Measurements from ENCODE around the gene PKD1.

Gene PKD1

DNA sequence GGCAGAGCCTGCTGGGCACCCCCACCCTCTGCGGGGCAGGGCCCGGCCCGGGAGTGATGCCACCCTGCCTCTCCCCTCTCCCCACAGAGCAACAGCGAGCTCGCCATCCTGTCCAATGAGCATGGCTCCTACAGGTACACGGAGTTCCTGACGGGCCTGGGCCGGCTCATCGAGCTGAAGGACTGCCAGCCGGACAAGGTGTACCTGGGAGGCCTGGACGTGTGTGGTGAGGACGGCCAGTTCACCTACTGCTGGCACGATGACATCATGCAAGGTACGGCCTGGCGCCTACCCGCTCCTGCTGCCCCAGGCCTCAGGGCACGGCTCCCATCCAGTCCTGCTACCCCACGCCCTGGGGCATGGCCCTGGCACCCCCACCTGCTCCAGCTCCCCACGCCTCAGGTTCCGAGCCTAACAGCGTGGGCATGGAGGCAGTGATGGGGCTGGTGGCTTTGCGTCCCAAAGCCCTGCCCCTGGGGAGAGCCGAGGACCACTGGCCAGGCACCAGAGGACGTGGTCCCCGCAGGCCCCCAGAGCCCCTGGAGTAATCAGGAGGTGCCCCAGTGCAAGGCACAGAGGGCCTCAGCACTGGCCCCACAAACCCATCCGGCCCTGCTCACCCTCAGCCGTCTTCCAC is 49.5 kb downstream of the PKD1 start:
- DNase-seq = no peak

DNA sequence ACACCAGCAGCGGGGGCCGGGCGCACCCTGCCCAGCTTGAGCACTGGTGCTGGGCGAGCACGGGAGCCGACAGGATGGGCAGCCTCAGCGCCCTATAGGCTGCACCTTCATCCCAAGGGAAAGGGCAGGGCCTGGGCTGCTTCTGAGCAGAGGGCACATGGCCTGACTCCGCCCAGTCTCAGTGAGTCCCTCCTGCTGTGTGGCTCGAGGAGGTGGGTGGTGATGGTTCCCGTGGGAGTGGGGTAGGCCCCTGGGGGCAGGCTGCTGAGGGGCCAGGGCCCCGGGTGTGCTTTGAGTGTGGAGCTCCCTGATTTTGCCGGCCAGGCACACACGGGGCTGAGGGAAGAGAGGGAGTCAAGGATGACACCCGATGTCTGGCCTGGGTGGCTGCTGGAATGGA is 50.0 kb downstream of the PKD1 start:
- DNase-seq = no peak

DNA sequence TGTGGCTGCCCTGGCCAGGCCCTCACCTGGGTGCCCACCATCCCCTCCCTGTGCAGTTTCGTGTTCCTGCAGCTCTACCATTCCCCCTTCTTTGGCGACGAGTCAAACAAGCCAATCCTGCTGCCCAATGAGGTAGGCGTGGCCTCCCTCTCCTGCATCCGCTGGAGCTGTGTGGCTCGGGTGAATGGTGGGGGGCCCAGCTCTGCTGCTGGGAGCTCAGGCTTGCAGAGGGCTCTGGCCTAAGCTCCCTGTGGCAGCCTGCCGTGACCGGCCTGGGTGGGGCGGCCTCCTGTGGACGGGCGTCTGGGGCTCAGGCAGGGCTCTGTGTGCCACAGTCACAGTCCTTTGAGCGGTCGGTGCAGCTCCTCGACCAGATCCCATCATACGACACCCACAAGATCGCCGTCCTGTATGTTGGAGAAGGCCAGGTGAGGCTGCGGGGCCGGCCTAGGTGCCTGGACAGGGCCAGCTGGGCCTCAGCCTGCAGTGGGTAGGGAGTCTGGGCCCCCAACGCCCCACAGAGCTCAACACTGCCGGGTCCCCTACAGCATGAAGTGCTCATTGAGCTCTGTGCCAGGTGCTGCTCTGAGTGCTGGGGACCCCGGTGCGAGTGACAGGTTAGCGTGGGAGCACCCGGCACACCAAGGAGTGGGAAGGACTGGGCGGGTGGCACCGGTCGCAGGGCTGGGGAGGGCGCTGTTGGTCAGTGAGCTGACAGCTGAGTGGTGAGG is 50.6 kb downstream of the PKD1 start:
- DNase-seq = no peak

DNA sequence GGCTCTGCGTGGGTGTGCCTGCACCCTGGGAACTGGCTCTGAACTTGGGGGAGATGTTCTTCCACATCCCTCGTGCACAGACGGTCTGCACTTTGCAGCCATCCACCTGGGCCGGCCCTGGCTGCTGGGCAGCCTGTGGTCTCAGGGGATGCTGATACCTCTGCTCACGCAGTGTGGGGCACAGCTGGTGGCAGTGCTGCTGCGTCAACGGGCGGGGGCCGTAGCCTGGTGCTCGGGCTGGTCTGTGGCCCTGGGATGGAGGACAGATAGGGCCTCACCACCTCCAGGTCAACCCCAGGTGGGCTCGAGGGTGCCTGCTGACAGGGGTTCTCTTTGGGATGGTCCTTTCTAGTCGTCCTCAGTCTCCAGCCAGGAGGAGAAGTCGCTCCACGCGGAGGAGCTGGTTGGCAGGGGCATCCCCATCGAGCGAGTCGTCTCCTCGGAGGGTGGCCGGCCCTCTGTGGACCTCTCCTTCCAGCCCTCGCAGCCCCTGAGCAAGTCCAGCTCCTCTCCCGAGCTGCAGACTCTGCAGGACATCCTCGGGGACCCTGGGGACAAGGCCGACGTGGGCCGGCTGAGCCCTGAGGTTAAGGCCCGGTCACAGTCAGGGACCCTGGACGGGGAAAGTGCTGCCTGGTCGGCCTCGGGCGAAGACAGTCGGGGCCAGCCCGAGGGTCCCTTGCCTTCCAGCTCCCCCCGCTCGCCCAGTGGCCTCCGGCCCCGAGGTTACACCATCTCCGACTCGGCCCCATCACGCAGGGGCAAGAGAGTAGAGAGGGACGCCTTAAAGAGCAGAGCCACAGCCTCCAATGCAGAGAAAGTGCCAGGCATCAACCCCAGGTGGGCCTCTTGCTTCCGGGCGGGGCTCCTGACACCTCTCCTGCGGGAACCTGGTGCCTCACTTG is 51.6 kb downstream of the PKD1 start:
- DNase-seq = no peak

GRCh38 chr16:2083409-2083808 is 52.3 kb downstream of the PKD1 start:
- DNase-seq = no peak

DNA sequence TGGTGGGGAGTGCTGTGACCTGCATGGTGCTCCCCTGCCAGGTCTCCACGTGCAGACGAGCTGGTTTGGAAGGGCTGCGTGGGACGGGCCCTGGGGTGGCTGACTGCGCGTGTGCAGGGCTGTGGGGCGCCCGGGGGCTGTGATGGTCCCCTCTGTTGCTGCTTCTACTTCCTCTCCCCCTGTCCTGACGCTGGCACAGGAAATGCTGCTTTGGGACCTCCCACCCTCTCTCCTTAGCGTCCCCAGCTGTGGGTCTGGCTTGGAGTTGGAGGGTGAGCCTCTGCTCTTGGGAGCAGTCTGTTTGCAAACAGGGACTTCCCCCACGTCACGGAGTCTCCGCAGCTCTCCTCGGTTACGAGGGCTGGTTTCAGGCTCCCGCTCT is 52.7 kb downstream of the PKD1 start:
- no peak for DNase-seq

DNA sequence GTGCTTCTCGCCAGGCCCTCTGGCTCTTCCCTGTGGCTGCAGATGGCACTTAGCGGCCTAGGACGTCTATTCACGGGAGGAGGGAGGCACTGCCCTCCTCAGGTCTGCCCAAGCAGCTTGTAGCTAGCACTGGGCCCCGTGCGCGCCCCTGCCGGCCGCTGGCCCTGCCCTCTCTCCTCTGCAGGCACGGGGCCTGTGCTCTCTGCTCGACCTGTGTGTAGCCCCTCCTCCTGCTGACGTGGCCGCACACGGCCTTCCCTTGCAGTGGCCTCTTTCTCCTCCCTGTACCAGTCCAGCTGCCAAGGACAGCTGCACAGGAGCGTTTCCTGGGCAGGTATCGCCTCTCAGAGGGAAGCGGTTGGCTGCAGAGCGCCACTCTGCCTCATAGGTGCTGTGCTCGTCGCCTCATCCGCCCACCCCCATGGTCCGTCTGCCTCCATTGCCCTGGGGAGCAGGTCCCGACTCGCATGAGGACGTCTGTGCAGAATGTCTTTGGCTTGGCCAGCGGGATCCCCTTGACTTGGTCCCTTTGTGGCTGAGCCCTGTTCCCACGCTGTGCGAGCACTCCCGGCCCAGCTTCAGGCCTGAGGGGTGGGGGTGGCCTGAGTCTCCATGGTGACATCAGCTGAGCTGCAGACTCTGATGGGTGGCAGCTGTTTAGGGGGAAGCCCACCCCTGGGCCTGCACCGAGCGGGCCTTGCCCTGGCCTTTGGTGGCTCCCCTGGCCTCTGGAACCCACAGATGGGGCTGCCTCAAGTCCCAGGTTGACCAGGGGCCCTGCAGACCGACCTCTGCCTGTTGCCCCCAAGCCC is 53.3 kb downstream of the PKD1 start:
- DNase-seq = no peak

- no peak for DNase-seq
Measured at GRCh38 chr16:2081201-2082084, 54.3 kb downstream of the PKD1 start.

- no peak for DNase-seq
Measured at GRCh38 chr16:2079991-2080390, 55.7 kb downstream of the PKD1 start.

GRCh38 chr16:2079311-2079800 is 56.3 kb downstream of the PKD1 start:
- DNase-seq = no peak

- DNase-seq = no peak
Measured at GRCh38 chr16:2078691-2079090, 57.0 kb downstream of the PKD1 start.

DNA sequence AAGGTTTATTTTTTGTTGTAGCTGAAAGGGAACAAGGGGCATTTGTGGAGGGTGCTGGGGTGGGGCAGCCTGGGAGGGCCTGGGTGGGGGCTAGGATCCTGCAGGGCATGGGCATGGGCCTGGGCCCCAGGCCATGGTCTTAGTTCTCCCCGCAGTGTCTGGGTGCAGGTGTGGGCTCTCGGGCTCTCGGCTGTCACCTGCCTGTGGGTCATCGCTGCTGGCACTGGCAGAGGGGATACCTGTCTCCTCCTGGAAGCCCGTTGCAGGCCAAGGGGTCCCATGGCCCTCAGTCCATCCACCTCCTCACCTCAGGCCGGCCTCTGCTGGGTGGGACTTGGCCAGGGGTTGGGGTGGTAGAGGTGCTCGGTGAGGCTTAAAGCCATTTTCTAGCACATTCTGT is 57.6 kb downstream of the PKD1 start:
- no peak for DNase-seq

GRCh38 chr16:2077696-2078095 is 58.0 kb downstream of the PKD1 start:
- DNase-seq = no peak

GRCh38 chr16:2077016-2077415 is 58.7 kb downstream of the PKD1 start:
- DNase-seq = no peak

DNA sequence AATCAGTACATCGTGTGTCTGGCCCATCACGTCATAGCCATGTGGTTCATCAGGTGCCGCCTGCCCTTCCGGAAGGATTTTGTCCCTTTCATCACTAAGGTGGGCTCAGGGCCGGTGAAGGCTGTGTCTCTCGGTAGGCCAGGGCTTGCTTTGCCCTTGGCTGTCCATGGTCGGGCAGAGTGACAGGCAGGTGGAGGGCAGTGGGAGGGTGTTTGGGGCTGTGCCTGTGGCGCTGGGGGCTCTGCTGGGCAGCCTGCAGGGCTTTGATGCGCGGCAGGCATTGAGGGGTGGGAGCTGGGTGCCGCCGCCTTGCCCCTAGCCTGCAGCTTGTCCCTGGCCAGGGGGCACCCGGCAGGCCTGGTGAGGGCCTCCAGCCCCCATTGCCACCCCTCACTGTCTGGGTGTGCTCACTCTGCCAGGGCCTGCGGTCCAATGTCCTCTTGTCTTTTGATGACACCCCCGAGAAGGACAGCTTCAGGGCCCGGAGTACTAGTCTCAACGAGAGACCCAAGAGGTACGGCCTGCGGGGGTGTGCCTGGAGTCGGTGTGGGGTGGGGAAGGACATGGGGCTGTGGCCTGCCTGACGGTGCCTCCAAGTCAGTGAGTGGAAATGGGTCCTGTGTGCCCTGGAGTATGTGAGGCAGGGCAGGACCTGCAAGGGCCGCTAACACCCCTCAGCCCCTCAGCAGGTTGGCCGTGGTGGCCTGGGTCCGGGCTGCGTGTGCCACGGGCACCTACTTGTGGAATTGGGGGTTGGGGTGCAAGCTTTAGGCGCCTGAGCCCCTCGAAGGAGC is 59.4 kb downstream of the PKD1 start:
- no peak for DNase-seq

DNA sequence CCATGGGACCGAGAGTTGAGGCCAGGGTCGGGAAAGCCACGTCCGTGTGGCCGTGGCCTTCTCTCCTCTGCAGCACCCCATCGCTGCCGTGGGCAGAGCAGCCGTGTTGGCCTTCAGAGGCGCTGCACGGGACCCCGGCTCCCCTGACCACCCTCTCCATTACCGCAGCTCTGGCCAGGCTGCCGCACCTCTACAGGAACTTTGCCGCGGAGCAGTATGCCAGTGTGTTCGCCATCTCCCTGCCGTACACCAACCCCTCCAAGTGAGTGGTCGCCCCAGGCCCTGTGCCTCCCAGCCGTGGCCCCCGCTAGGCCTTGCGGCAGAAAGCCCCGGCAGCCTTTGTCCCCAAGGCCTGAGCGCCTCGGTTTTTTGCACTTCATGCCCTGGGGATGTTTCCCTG is 60.1 kb downstream of the PKD1 start:
- DNase-seq = no peak

DNA sequence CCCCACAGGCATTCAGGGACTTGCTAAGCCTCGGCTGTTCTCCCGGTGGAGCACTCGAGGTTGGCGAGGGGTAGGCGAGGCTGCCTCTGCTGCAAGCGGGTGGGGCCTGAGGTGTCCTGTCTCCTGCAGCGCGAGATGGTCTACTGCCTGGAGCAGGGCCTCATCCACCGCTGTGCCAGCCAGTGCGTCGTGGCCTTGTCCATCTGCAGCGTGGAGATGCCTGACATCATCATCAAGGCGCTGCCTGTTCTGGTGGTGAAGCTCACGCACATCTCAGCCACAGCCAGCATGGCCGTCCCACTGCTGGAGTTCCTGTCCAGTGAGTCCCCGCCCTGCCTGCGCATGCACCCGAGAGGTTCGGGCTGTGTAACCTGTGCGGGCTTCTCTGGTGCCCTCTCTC is 61.6 kb downstream of the PKD1 start:
- DNase-seq = no peak

DNA sequence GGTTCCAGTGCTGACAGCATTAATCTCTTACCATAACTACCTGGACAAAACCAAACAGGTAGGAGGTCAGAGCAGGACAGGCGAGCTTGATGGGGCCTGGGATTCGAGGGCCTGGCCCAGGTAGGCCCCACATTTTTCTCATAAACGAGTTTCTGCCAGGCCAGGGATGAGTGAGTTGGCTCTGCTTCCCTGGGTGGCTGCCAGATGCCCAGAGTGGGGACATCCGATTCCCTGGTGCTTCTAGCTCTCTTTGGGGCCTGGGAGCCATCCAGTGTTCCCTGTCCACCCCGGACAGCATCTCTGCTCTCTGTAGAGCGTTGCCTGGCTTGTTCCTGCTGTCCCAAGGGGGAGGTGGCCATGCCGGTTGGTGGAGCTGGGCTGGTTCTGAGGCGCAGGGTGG is 62.8 kb downstream of the PKD1 start:
- DNase-seq = no peak

- DNase-seq = no peak
Measured at GRCh38 chr16:2071454-2072202, 64.1 kb downstream of the PKD1 start.

Measured in fibroblast of upper back skin (primary cell).